Measurements from ENCODE around the gene PEA15.

GRCh38 chr1:160189649-160190625 is 15.2 kb upstream of the PEA15 start, which contains the start of gene CASQ1:
- TF ChIP-seq CTCF (IDR thresholded peaks at IDR 0.05; ENCODE audit: low read depth, low read length) (no peak), POLR2A (IDR thresholded peaks at IDR 0.05; ENCODE audit: extremely low read depth, insufficient read length) (no peak), MYC (IDR thresholded peaks at IDR 0.05; ENCODE audit: low read depth, low read length) (no peak)
